ENCODE data around the gene KCNH4. TPM values are rescaled to one million over a fixed set of nuclear protein-coding genes. Genes with fewer than 3 reads are reported as not detected.

Gene KCNH4
- polyA plus RNA-seq, 1 donor from 2014 or later = 0.56 TPM

GRCh38 chr17:42110301-42111264 is 70.4 kb downstream of the KCNH4 start:
- no peak for TF ChIP-seq RAD21 (conservative IDR thresholded peaks at IDR 0.05)
- no peak for TF ChIP-seq POLR2AphosphoS5 (IDR thresholded peaks at IDR 0.05)
- TF ChIP-seq EP300 (conservative IDR thresholded peaks at IDR 0.05; ENCODE audit: poor library complexity, severe bottlenecking) = no peak
- TF ChIP-seq MXI1 (conservative IDR thresholded peaks at IDR 0.05; ENCODE audit: poor library complexity, severe bottlenecking) = no peak
- no peak for TF ChIP-seq EZH2 (IDR thresholded peaks at IDR 0.05; ENCODE audit: borderline replicate concordance, insufficient read depth, low read length, poor library complexity, severe bottlenecking)
- no peak for TF ChIP-seq CTCF (IDR thresholded peaks at IDR 0.05; ENCODE audit: poor library complexity, severe bottlenecking)
- no peak for TF ChIP-seq SMC3 (conservative IDR thresholded peaks at IDR 0.05; ENCODE audit: poor library complexity)
- TF ChIP-seq TAF1 (IDR thresholded peaks at IDR 0.05; ENCODE audit: low read depth) = no peak
- TF ChIP-seq REST (IDR thresholded peaks at IDR 0.05; ENCODE audit: borderline replicate concordance) = no peak
- no peaks in the 10 kb centered on the region for H3K9me3 ChIP-seq (ENCODE audit: low read length)
- H3K36me3 ChIP-seq (ENCODE audit: insufficient read depth, low read length) = no peaks in the 10 kb centered on the region
- H3K27ac ChIP-seq (ENCODE audit: low read length) = no peak overlapping the region
- no peaks in the 10 kb centered on the region for H3K27me3 ChIP-seq (ENCODE audit: insufficient read depth, low read depth, low read length)
- H3K4me3 ChIP-seq (ENCODE audit: low read length) = no peak overlapping the region
- H2AFZ ChIP-seq (ENCODE audit: low read depth, low read length) = no peak overlapping the region
- no peak overlapping the region for H3K4me2 ChIP-seq (ENCODE audit: low read length)
- H3K9ac ChIP-seq (ENCODE audit: low read length) = no peak overlapping the region
- no peaks in the 10 kb centered on the region for H3K9me2 ChIP-seq (ENCODE audit: insufficient read depth, low read length)
- no peaks in the 10 kb centered on the region for H4K20me1 ChIP-seq (ENCODE audit: insufficient read depth)
- no peaks in the 10 kb centered on the region for H3K79me2 ChIP-seq (replicated peaks; ENCODE audit: insufficient read depth, low read length)
- H3F3A ChIP-seq (ENCODE audit: insufficient read depth, low read length, poor library complexity, severe bottlenecking) = no peaks in the 10 kb centered on the region

- Histone ChIP-seq H3K27ac (ENCODE audit: low read length) (no peak overlapping the region), H3K9me3 (ENCODE audit: low read length) (no peaks in the 10 kb centered on the region), H3K36me3 (ENCODE audit: insufficient read depth, low read length) (no peaks in the 10 kb centered on the region), H3K9ac (ENCODE audit: low read length) (no peak overlapping the region), H3K27me3 (ENCODE audit: insufficient read depth, low read depth, low read length) (no peaks in the 10 kb centered on the region), H4K20me1 (ENCODE audit: insufficient read depth) (no peaks in the 10 kb centered on the region), H3K4me3 (ENCODE audit: low read length) (no peak overlapping the region), H3K79me2 (replicated peaks; ENCODE audit: insufficient read depth, low read length) (no peaks in the 10 kb centered on the region), H3K4me2 (ENCODE audit: low read length) (no peak overlapping the region), H2AFZ (ENCODE audit: low read depth, low read length) (no peak overlapping the region), H3F3A (ENCODE audit: insufficient read depth, low read length, poor library complexity, severe bottlenecking) (no peaks in the 10 kb centered on the region), H3K9me2 (ENCODE audit: insufficient read depth, low read length) (no peaks in the 10 kb centered on the region)
- TF ChIP-seq EZH2 (IDR thresholded peaks at IDR 0.05; ENCODE audit: borderline replicate concordance, insufficient read depth, low read length, poor library complexity, severe bottlenecking) = no peak
- no peak for TF ChIP-seq SMC3 (conservative IDR thresholded peaks at IDR 0.05; ENCODE audit: poor library complexity)
- TF ChIP-seq MXI1 (conservative IDR thresholded peaks at IDR 0.05; ENCODE audit: poor library complexity, severe bottlenecking) = no peak
- TF ChIP-seq CTCF (IDR thresholded peaks at IDR 0.05; ENCODE audit: poor library complexity, severe bottlenecking) = no peak
- no peak for TF ChIP-seq POLR2AphosphoS5 (IDR thresholded peaks at IDR 0.05)
- TF ChIP-seq RAD21 (conservative IDR thresholded peaks at IDR 0.05) = no peak
- no peak for TF ChIP-seq EP300 (conservative IDR thresholded peaks at IDR 0.05; ENCODE audit: poor library complexity, severe bottlenecking)
- TF ChIP-seq TAF1 (IDR thresholded peaks at IDR 0.05; ENCODE audit: low read depth) = no peak
- TF ChIP-seq REST (IDR thresholded peaks at IDR 0.05; ENCODE audit: borderline replicate concordance) = no peak
Measured at GRCh38 chr17:42109086-42109485, 71.9 kb downstream of the KCNH4 start.

Data from neural cell (in vitro differentiated cells).